GM21367 (cell line): ENCODE data around the gene CNPPD1.

ENCODE experiments used
- ATAC-seq: cut with Tn5 transposase; IDR thresholded peaks from one replicate; pipeline ENCODE4 v1.9.1; 2021; ENCODE audit not compliant: unreplicated experiment

Gene CNPPD1

DNA sequence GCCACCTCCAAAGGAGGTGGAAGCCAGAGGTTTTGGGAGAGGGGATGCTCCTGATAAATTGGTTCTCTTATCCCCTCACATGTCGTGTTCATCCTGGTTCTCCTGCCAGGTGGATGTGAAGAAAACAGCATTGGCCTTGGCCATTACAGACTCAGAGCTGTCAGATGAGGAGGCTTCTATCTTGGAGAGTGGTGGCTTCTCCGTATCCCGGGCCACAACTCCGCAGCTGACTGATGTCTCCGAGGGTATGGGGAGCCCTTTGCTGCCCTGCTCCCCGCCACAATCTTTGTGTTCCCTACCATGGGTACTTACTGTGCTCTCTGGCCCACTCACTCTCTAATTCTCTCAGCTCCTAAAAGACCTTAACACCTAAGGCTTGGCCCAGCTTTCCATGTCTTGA, 4.8 kb upstream of the CNPPD1 start:
- ATAC-seq = no peak

DNA sequence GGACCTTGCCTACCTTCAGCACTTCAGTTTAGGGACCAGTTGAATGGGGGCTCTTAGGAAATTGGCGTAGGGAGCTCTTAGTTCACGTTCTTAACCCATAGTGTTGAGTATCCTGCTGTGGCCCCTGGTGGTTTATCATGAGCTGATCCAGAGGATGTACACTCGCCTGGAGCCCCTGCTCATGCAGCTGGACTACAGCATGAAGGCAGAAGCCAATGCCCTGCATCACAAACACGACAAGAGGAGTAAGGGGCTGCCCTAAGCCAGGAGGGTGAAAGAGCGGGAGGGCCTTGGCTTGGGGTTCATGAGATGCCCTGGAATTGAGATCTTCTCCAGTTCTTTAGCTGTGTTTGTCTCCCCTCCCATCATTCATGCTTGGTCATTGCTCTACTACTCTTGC, 4.2 kb upstream of the CNPPD1 start:
- no peak for ATAC-seq

DNA sequence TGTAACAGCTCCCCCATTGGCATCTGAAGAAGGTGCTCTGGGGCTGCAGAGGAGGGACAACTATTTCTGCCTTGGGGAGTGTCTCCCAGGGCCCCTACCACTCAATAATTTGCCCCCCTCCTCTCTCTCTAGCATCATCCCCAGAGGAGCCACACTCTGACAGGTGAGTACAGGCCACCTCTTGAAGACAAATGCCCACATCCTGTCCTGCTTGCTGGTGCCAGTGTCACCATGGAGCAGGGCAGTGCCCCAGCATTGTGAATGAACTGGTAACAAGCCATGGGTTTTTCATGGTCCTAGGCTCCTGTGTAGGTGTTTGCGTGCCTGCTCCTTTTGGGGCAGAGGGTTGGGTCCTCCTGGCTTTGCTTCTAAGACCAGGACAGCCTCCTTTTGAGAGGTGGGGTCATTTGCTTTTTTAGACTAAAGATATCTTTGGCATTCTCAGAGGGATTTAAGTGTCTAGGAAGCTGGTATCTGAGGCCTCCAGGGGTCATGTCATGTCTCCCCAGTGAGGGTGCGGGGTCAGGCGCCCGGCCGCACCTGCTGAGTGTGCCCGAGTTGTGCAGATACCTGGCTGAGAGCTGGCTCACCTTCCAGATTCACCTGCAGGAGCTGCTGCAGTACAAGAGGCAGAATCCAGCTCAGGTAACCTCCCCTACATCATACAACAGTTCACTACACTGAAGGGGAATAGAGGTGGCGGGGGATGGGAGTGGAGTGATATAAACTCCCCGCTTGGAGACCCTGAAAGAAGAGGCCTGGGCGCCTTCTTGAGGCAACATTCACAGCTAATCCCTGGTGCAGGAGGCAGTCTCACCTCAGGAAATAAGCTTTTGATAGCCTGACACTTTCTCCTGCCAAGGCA, 3.1 kb upstream of the CNPPD1 start:
- ATAC-seq = no peak

DNA sequence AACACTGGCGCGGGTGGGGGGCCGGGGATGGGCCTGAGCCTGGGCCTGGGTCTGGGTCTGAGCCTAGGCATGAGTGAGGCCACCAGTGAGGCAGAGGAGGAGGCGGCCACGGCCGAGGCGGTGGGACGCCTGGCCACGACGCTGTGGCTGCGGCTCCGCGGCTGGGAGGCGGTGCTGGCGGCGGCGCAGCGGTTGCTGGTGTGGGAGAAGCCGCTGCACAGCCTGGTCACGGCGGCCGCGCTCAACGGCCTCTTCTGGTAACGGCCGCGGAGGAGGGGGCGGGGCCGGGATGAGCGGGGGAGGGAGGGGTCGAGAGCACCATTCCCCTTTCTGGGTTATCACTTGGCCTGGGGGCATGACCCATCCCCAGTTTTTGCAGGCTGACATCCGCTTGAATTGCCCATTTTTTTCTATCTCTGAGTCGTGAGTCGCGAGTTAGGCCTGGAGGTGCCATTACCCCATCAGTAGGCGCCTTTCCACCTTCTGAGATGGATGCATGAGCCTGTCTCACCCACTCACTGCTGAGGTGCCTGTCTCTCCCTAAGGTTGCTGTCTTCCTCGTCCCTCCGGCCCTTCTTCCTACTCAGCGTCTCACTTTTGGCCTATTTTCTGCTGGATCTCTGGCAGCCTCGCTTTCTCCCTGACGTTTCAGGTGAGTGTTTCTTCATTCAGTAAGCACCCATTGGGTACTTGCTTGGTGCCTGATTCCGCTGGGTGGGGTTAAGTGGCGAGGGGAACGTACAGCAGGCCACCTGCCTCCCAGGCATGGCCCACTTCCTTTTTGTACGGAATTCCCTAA, 1.9 kb upstream of the CNPPD1 start:
- ATAC-seq = peak; percentile 12

DNA sequence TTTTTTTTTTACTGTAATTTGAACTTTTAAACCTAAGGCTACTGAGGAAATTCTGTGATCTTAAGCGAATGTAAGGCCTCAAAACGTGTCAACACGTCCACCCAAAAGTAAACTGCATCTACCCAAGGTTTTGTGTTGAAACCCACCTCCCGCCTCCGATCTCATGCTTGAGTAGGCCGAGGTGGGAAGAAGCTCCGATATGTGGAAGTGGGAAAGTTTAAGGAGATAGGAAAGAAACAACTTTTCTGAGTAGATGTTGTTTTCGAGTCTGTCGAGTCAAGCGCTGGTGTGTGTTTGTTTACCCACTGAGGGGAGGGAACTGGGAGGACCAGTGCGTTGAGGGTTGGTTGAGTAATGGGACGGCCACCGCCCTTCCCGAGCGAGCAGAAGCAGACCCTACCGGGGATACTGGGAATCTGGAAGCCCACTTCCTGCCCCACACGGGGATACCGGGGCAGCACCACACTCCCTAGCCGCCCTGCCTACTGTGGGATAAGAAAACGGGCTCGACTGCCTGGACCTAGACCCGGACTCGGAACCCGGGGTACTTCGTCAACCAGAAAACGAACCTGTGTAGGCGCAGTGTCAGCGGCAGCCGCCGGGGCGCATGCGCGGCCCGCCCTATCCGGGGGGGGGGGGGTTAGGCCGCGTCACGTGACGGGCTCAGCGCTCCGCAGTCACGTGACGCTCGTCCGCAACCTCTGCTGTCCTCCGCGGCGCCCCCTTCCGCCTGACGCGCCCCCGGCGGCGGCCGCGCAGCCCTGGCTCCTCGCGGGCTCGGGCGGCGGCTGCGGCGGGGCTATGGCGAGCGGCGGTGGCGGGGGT, 1.0 kb upstream of the CNPPD1 start, which contains the start of gene RETREG2:
TSS of gene RETREG2 (plus strand) at position 724 of the 825 bp plus-strand sequence. CDS start at position 802, 78 bp downstream.
- ATAC-seq = peak; percentile 34

DNA sequence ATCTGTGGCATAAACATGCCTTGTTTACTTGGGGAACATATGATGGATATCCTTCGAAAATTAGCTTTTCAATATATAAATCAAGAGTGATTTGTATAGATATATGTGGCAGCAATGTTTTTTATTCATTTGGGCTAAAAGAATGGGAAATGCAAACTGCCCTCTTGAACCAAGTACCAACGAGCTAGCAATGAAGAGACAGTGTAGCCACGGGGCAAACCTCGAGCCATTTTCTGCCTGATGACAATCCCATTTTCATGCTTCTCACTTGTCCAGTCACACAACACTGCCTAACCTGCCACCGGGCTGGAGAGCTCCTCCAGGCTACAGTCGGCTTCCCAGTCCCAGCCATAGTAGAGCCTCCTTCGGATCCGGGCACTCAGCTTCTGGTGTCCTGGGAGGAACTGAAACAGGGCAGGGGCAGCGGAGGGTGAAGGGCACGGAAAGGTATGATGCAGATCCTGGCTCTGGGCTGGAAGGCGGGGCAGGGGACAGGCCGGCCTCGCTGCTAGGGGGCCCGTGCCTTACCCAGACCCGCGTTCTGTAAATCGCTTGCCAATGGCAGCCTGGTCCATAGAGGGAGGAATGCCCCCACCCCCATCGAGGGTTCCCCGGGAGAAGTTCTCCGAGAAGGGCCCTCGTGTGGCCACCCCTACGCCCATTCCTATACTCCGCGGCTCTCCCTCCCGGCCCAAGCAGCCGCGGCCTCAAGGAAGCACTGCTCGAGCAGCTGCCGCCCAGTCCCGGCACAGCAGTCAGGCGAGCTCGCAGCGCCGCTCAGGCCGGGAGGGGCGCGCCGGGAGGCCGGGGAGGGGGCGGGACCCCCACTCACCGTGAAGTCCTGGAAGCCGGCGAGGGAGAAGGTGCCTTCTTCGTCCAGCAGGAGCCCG, 552 bp downstream of the CNPPD1 start:
- ATAC-seq = peak; percentile 27

DNA sequence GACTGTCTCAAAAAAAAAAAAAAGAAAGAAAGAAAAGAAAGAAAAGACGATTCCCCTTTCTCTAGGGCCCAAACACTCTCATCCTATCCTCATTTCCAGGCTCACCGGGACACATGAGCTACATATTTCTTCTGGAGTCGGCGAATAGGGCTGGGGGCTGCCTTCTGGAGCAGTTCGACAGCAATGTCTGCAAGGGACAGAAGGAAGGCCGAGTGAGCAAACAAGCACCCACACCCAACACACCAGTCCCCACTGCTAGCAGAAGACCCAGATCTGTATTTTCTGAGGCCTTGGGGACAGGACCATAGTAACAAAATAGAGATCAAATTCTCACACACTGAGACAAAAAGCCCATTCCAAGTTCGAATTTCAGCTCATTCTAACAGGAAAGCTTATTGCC, 1.2 kb downstream of the CNPPD1 start:
- no peak for ATAC-seq

DNA sequence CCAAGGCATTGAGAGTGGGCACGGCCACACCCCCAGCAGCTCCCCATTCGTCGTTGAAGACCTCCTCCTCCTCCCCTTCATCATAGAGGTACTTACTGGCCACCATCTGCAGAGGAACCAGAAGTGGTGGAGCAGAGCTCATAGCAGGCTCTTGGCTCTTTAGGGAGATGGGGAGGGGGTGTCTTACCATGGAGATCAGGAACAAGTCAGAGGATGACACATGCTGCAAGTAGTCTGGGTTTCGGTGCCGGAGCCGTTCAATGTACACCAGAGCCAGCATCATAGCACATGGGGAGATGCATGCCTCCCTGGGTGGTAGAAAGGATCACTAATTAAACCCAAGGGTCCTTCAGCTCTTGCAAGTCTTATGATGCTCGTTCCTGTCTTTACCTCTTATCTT, 1.9 kb downstream of the CNPPD1 start:
- ATAC-seq = no peak

DNA sequence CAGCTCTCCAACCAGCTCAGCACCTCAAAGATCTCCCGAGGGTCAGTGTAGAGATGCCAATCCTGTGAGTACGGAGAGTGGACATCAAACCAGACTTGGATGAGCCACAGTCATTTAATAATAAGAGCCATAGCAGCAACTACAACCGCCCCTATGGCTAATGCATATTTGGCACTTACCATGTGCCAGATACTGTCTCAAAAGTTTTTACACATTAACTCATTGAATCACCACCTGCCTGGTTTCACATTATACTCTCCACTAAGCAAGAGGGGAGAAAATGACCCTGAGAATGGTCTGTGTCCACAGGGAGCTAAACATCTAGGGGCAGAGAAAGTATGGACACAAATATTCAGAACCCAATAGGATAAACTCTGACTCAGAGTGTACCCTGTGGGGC, 2.6 kb downstream of the CNPPD1 start:
- no peak for ATAC-seq

DNA sequence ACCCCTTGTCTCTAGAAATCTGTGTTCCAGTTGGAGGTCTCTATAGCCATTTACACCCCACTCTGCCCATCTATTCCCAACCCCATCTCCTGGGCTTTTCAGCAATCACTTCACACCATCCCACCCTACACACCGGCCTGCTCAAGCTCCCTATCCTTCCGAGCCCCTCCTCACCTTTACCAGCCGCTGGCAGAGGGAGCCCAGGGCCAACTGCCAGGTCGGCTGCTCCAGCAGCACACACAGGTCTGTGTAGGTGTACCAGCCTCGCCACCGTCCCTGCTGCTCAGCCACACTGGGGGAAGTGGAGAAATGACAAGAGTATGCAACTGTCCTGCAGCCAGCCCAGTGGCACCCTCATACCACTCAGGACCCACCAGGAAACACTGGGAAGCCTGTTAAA, 3.5 kb downstream of the CNPPD1 start:
- ATAC-seq = no peak

DNA sequence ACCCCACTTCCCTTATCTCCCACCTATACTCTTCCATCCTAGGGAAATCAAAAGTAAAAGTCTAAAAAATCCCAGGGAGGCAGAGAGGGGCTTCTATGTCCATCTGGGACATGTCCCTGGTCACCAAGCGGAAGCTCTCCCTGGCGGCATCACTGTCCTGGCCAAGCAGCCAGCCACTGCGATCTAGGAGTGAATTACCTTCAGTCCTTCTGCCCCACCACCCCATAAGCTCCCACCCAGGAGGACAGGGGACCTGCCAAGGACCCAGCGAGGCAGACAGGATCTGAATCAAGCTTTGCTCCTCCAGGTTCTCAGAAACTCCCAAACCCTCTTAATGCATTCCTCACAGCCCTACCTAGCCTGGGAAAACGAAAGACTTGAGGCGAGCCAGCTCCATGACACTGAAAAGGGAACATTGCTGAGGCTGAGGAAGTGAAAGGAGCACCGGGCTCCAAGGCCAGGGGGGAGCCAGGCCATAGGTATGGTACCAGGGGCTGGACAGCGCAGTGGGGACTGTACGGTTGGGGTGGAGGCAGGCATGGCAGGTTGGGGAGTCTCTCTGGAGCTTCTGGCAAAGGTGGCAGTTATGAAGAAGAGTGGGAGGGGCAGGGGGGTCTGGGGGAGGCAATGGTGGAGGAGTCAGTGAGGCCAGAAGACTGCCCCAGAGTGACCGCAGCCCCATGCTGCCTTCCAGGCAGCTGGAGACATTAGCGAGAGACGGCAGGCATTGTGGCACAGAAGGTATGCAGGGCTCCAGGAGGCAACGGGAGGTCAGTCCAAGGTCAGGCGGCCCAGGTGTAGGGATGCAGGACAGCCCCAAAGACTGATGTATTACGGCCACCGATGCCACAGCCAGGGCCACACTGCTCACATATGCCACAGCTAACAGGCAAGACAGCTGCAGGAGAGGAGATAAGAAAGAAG, 4.2 kb downstream of the CNPPD1 start:
- ATAC-seq = no peak

DNA sequence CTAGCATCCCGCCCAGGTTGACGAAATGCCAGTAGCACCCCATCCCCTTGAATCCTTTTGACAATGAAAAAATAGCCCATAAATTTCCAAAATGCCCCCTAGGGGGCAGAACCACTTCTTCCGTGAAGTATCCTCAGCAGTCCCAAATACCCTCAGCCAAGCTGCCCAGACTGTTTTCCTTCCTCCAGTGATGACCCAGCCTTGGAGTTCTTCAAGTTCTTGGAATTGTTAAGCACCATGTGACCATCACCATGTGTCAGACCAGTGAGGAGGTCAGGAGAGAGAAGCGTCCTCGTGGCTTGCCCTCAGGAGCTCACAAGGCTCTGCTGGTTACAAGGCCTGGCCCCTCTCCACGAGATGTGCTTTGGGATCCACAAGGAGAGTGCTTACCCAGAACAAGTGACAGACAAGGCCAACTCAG, 5.5 kb downstream of the CNPPD1 start:
- ATAC-seq = no peak

DNA sequence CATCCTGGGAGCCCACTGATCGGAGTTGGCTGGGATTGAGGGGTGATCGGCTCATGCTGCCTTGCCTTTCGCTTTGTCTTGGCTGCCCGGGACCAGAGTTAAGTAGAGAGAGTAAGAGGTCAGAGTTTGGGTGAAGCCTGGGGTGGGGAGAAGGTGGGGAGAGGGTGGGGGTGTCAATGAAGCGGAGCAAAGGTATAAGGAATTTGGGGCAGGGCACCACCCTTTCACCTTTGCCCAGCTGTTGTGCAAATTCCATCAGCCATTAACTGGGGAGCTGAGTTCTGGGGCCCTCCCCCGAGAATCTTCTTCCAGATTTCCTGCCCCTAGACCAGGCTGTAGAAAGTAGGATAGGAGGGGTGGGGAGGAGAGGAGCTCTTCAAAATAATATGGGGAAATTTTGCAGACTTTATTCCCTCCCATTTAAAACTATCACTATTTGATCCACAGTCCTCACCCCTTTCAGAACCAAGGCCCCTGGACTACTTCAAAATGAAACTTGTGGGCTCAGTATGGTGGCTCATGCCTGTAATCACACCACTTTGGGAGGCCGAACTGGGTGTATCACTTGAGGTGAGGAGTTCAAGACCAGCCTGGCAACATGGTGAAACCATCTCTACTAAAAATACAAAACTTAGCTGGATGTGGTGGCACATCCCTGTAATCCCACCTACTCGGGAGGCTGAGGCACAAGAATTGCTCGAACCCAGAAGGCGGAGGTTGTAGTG, 6.6 kb downstream of the CNPPD1 start, which contains the start of gene SLC23A3:
TSS of gene SLC23A3 (minus strand) at position 100 of the 725 bp plus-strand sequence. CDS start at position 55, 45 bp downstream.
- no peak for ATAC-seq

DNA sequence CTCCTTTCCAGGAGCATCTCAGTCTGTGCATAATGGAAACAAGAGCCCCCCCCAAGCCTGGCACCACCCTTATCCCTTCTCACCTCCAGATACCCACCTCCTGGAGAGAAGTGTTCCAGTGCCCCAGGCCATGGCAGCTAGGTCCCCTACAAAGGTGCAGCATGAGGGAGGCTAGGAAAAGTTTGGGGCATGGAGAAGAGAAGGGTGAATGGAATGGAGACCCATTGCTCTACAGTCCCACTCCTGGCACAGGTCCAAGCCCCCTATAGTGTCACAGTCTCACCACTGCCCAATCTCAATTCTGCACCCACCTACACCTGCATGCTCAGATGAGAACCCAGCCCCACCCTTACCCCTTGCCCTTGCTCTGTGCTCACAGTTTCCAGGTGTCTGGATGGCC, 7.8 kb downstream of the CNPPD1 start:
- ATAC-seq = no peak

DNA sequence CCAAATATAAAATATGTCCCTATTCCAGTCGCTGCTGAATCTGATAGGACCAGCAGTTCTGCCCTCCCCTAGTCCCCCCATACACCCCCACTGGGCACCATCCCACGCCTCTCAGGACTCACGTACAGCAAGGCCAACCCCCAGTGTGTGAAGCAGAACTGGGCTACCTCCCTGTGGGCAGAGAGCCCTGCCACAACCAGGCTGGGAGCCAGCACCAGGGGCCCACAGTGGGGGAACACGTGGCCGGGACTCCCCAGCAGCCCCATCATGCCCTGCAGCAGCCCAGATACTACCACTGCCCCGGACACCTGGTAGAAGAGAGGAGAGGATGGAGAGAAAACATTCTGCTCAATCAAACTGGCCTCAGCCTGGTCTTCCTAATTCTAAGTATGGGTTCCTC, 8.2 kb downstream of the CNPPD1 start:
- ATAC-seq = no peak

DNA sequence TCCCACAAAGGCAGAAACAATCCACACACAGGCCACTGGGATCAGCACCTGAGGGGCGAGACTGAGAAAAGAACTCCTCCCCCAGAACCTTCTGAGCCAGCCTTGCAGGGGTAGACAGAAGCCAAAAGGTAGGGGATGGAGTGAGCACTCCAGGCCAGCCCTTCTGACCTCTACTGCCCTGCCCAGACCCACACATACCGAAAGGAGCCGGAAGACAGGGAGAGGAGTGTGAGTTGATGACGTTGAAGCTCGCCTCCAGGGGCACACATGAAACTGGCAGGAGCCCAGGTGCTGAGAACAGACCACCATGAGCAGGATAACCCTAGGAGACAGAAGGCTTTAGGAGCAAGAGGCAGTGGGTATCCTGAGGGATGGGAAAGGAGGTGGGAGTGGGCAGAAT, 8.7 kb downstream of the CNPPD1 start:
- ATAC-seq = no peak

DNA sequence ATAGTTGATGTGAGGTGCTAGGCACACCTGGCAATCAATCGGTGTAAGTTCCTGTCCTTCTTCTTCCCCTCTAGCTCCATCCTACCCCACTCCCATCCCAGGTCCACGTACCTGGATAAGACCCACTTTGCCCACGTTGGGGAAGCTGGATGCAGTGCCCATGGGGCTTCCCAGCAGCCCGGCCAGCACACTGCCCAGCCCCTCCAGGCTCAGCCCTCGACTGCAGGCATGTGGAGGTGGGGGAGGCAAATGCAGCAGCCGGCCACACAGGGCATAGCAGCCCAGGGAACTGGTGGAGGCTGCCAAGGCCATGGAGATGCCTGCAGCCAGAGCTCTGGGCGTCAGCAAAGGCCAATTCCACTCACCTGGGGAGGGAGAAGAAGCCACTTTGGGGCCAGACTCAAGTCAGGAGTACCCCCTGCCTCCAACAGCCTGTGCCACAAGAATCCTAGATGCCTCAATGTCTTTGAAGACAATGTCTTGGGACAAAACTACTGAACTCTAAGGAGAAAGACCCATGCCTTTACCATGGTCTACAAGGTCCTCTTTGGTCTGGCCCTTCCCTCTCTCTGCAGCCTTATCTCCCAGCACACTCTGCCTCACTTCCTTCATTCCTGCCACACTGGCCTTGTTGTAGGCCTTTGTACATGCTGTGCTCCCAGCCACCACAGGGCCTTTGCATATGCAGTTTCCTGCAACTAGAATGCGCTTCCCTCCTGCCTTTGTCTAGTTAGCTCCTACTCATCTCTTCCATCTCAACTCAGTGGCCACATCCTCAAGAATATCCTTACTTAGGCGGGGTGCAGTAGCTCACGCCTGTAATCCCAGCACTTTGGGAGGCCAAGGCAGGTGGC, 11.4 kb downstream of the CNPPD1 start:
- ATAC-seq = no peak
